ENCODE results near the gene ZFAND2A. TPM values are rescaled to one million over a fixed set of nuclear protein-coding genes. Genes with fewer than 3 reads are reported as not detected.

ZFAND2A gene
- total and polyA plus RNA-seq, 7 donors: 21.6 to 231 (median 28.2) TPM

- no peak overlapping the region for H3K27ac ChIP-seq
- WGBS, 2 donors: 92% methylated on average over 21 of the region's 21 CpGs
- no peaks in the 10 kb centered on the region for H3K4me1 ChIP-seq
- no peak for DNase-seq
- no peak overlapping the region for H3K4me3 ChIP-seq
- no peaks in the 10 kb centered on the region for H3K36me3 ChIP-seq
- H3K9me3 ChIP-seq: no peaks in the 10 kb centered on the region
- intact Hi-C loops (cut with DNase I): no loop called here
- TF ChIP-seq EP300 (IDR thresholded peaks at IDR 0.05) (no peak), CTCF (IDR thresholded peaks at IDR 0.05) (no peak), POLR2A (IDR thresholded peaks at IDR 0.05) (no peak), POLR2AphosphoS5 (IDR thresholded peaks at IDR 0.05) (no peak)
- no peaks in the 10 kb centered on the region for H3K27me3 ChIP-seq
These were observed 56.0 kb downstream of the ZFAND2A start for GRCh38 chr7:1103789-1104515.

- no peaks in the 10 kb centered on the region for H3K27me3 ChIP-seq
- no peak overlapping the region for H3K27ac ChIP-seq
- no peak overlapping the region for H3K4me3 ChIP-seq
- 84 to 86% methylated on average over 34 of the region's 34 CpGs for WGBS, 2 donors
- H3K36me3 ChIP-seq: no peaks in the 10 kb centered on the region
- no peaks in the 10 kb centered on the region for H3K9me3 ChIP-seq
- no peak for TF ChIP-seq POLR2AphosphoS5 (IDR thresholded peaks at IDR 0.05)
- no peak for TF ChIP-seq CTCF (IDR thresholded peaks at IDR 0.05)
- TF ChIP-seq EP300 (IDR thresholded peaks at IDR 0.05): no peak
- TF ChIP-seq POLR2A (IDR thresholded peaks at IDR 0.05): no peak
- DNase-seq: no peak
- H3K4me1 ChIP-seq: no peaks in the 10 kb centered on the region
- intact Hi-C loops (cut with DNase I): no loop called here
These were observed 56.8 kb downstream of the ZFAND2A start for GRCh38 chr7:1103009-1103788.

Other genes with a start within 250 kb of the ZFAND2A start
- 10 to 100 TPM; 11.4 to 72.6 (median 28.9) TPM for gene ADAP1, start 205.5 kb downstream of the ZFAND2A start, total RNA-seq
- gene ADAP1, start 205.5 kb downstream of the ZFAND2A start, polyA plus RNA-seq: 100 to 1,000 TPM in 2 of 3 donors, 10 to 100 TPM in 1; 99.1 to 157 (median 109) TPM
- 10 to 100 TPM in 1 of 4 donors, 1 to 10 TPM in 3; 8.9 to 12.7 (median 9.3) TPM for gene COX19, start 184.6 kb downstream of the ZFAND2A start, total RNA-seq
- gene COX19, start 184.6 kb downstream of the ZFAND2A start, polyA plus RNA-seq: 10 to 100 TPM in 1 of 3 donors, 1 to 10 TPM in 2; 5.1 to 11.5 (median 6.0) TPM
- gene CYP2W1, start 177.0 kb downstream of the ZFAND2A start, total RNA-seq: under 1 TPM in 1 of 4 donors, not detected in 3; 0.83 TPM
- 1 to 10 TPM in 1 of 3 donors, not detected in 2; 3.8 TPM for gene CYP2W1, start 177.0 kb downstream of the ZFAND2A start, polyA plus RNA-seq
- 10 to 100 TPM; 10.8 to 33.5 (median 27.2) TPM for gene GPR146, start 115.7 kb downstream of the ZFAND2A start, total RNA-seq
- 1 to 10 TPM; 3.0 to 7.1 (median 5.5) TPM for gene GPR146, start 115.7 kb downstream of the ZFAND2A start, polyA plus RNA-seq
- gene GPER1, start 72.1 kb downstream of the ZFAND2A start, total RNA-seq: 10 to 100 TPM in 2 of 4 donors, 1 to 10 TPM in 2; 4.6 to 15.8 (median 8.1) TPM
- 1 to 10 TPM; 3.5 to 4.2 (median 3.9) TPM for gene GPER1, start 72.1 kb downstream of the ZFAND2A start, polyA plus RNA-seq
- gene UNCX, start 72.7 kb upstream of the ZFAND2A start, total RNA-seq: not detected
- not detected for gene UNCX, start 72.7 kb upstream of the ZFAND2A start, polyA plus RNA-seq

Measured in sigmoid colon (tissue), 7 donors.